Activated CD4-positive, alpha-beta T cell treated with anti-CD3 and anti-CD28 coated beads for 24 hours (primary cell): ENCODE data around the gene MUC20.
"Not testable (repeated sequence)": the region's sequence is repeated elsewhere in the genome, so short reads cannot be mapped to it uniquely, and the experiment has no call there.

ENCODE experiments used
- DNase-seq, 2 donors: peaks; one replicate each; pipeline ENCODE4 v3.0.0-alpha.2; 2020; ENCODE audit warnings: low read depth in 2 of 2

MUC20 gene

GRCh38 chr3:195692781-195693427 is 27.9 kb upstream of the MUC20 start:
- DNase-seq, result no peak

- no peak for DNase-seq
Measured at GRCh38 chr3:195693428-195694216, 27.2 kb upstream of the MUC20 start.

- not testable (repeated sequence) for DNase-seq
Measured at GRCh38 chr3:195694217-195695076, 26.3 kb upstream of the MUC20 start.

GRCh38 chr3:195696632-195697278 is 24.0 kb upstream of the MUC20 start:
- no peak for DNase-seq

GRCh38 chr3:195697582-195698324 is 23.0 kb upstream of the MUC20 start:
- DNase-seq, result no peak

- no peak for DNase-seq
Measured at GRCh38 chr3:195698325-195698646, 22.5 kb upstream of the MUC20 start.

GRCh38 chr3:195698647-195699387 is 22.0 kb upstream of the MUC20 start:
- DNase-seq, result no peak

GRCh38 chr3:195699388-195699771 is 21.4 kb upstream of the MUC20 start:
- no peak for DNase-seq

- no peak for DNase-seq
Measured at GRCh38 chr3:195699860-195700259, 20.9 kb upstream of the MUC20 start.

- no peak for DNase-seq
Measured at GRCh38 chr3:195700319-195700718, 20.5 kb upstream of the MUC20 start.

- DNase-seq, result no peak
Measured at GRCh38 chr3:195701042-195701915, 19.5 kb upstream of the MUC20 start.

- no peak for DNase-seq
Measured at GRCh38 chr3:195703776-195704175, 17.0 kb upstream of the MUC20 start.

GRCh38 chr3:195704433-195704999 is 16.3 kb upstream of the MUC20 start:
- DNase-seq, result no peak

GRCh38 chr3:195705081-195705991 is 15.4 kb upstream of the MUC20 start:
- no peak for DNase-seq

GRCh38 chr3:195708061-195708460 is 12.7 kb upstream of the MUC20 start:
- DNase-seq, result no peak

- DNase-seq, result no peak
Measured at GRCh38 chr3:195708626-195709481, 11.9 kb upstream of the MUC20 start.

GRCh38 chr3:195709676-195710085 is 11.1 kb upstream of the MUC20 start:
- no peak for DNase-seq
